HEK293 (cell line): ENCODE results near the gene RPL10A.

Source experiments
- CTCF ChIA-PET: fragments of 350-600 bp; formaldehyde crosslinking; extraction: SDS; loops from one replicate; lab custom pipeline; 2021; ENCODE audit warnings: antibody characterized with exemption; lab: Yijun Ruan, JAX
- POLR2A ChIA-PET: fragments of 300-600 bp; formaldehyde crosslinking; extraction: SDS; loops from one replicate; lab custom pipeline; 2020; ENCODE audit warnings: antibody characterized with exemption, inconsistent platforms; lab: Yijun Ruan, JAX
- H3K27ac ChIP-seq: fragments of 200-500 bp; sonication (Bioruptor generic); 2 replicates; pipeline ENCODE4 v1.5.1; 2014; ENCODE audit warnings: low read depth, low read length, control low read depth, inconsistent platforms; ENCODE audit errors: extremely low read depth
- H3K36me3 ChIP-seq, 2 experiments: fragments of 200-500 bp in 1 of 2; sonication (Bioruptor generic) in 1 of 2; 1 replicate in 1 of 2; 2 replicates in 1 of 2; pipeline ENCODE4 v1.5.1; 2014 to 2017; ENCODE audit warnings: inconsistent platforms in 2 of 2, low read length in 2 of 2; ENCODE audit not compliant: control insufficient read depth in 2 of 2, insufficient read depth in 1 of 2
- H3K4me1 ChIP-seq: fragments of 200-500 bp; sonication (Bioruptor generic); 2 replicates; pipeline ENCODE4 v1.5.1; 2014; ENCODE audit warnings: mild to moderate bottlenecking, low read length, inconsistent platforms; ENCODE audit not compliant: control insufficient read depth, insufficient read depth
- H3K4me3 ChIP-seq: 2 replicates; pipeline ENCODE4 v1.5.1; 2011; ENCODE audit warnings: low read depth, mild to moderate bottlenecking, control low read depth, low read length, moderate library complexity
- H3K9me3 ChIP-seq: fragments of 200-500 bp; sonication (Bioruptor generic); 2 replicates; pipeline ENCODE4 v1.5.1; 2014; ENCODE audit warnings: low read depth, low read length, inconsistent platforms; ENCODE audit not compliant: control insufficient read depth, insufficient read depth
- CTCF ChIP-seq: fragments of 450-650 bp; formaldehyde crosslinking; IDR thresholded peaks from 2 replicates; pipeline ENCODE4 v1.5.1; 2016; ENCODE audit warnings: missing biosample characterization, missing genetic modification characterization
- PRDM4 ChIP-seq: fragments of 450-650 bp; formaldehyde crosslinking; IDR thresholded peaks from 2 replicates; pipeline ENCODE4 v1.5.1; 2017; ENCODE audit warnings: missing biosample characterization, missing genetic modification characterization
- ZBTB10 ChIP-seq: fragments of 450-650 bp; formaldehyde crosslinking; IDR thresholded peaks from 2 replicates; pipeline ENCODE4 v1.5.1; 2016; ENCODE audit warnings: missing biosample characterization, missing genetic modification characterization
- ZBTB48 ChIP-seq: fragments of 450-650 bp; formaldehyde crosslinking; IDR thresholded peaks from 2 replicates; pipeline ENCODE4 v1.5.1; 2016; ENCODE audit warnings: missing biosample characterization, missing genetic modification characterization
- ZFHX2 ChIP-seq: fragments of 450-650 bp; formaldehyde crosslinking; conservative IDR thresholded peaks from 2 replicates; pipeline ENCODE4 v1.5.1; 2016; ENCODE audit warnings: missing biosample characterization, missing genetic modification characterization
- ZNF155 ChIP-seq: fragments of 450-650 bp; formaldehyde crosslinking; IDR thresholded peaks from 2 replicates; pipeline ENCODE4 v1.5.1; 2016; ENCODE audit warnings: missing biosample characterization, missing genetic modification characterization
- ZNF169 ChIP-seq: fragments of 450-650 bp; formaldehyde crosslinking; IDR thresholded peaks from 2 replicates; pipeline ENCODE4 v1.5.1; 2016; ENCODE audit warnings: missing biosample characterization, missing genetic modification characterization
- ZNF18 ChIP-seq: fragments of 450-650 bp; formaldehyde crosslinking; IDR thresholded peaks from 2 replicates; pipeline ENCODE4 v1.5.1; 2016; ENCODE audit warnings: missing biosample characterization, missing genetic modification characterization
- ZNF292 ChIP-seq: fragments of 450-650 bp; formaldehyde crosslinking; IDR thresholded peaks from 2 replicates; pipeline ENCODE4 v1.5.1; 2016; ENCODE audit warnings: low read depth, missing biosample characterization, missing genetic modification characterization, borderline replicate concordance
- ZNF362 ChIP-seq: fragments of 450-650 bp; formaldehyde crosslinking; IDR thresholded peaks from 2 replicates; pipeline ENCODE4 v1.5.1; 2016; ENCODE audit warnings: missing biosample characterization, missing genetic modification characterization
- ZNF548 ChIP-seq: fragments of 450-650 bp; formaldehyde crosslinking; IDR thresholded peaks from 2 replicates; pipeline ENCODE4 v1.5.1; 2016; ENCODE audit warnings: missing biosample characterization, missing genetic modification characterization
- ZNF549 ChIP-seq: fragments of 450-650 bp; IDR thresholded peaks from 2 replicates; pipeline ENCODE4 v1.5.1; 2018; ENCODE audit warnings: missing biosample characterization, missing genetic modification characterization, mild to moderate bottlenecking, inconsistent platforms, moderate library complexity
- ZNF585B ChIP-seq: fragments of 450-650 bp; formaldehyde crosslinking; IDR thresholded peaks from 2 replicates; pipeline ENCODE4 v1.5.1; 2016; ENCODE audit warnings: missing biosample characterization, missing genetic modification characterization
- ZSCAN5A ChIP-seq: fragments of 450-650 bp; formaldehyde crosslinking; IDR thresholded peaks from 2 replicates; pipeline ENCODE4 v1.5.1; 2016; ENCODE audit warnings: missing biosample characterization, missing genetic modification characterization
- ZXDB ChIP-seq: fragments of 450-650 bp; formaldehyde crosslinking; IDR thresholded peaks from 2 replicates; pipeline ENCODE4 v1.5.1; 2016; ENCODE audit warnings: missing biosample characterization, missing genetic modification characterization

Gene RPL10A

GRCh38 chr6:35468181-35468979 is at the start of gene RPL10A (continued):
- TF ChIP-seq ZNF18 (tag by site-specific recombination) = peak; percentile 27; the same call in 1 of the 2 replicates
- TF ChIP-seq, all 188 proteins: peak for 76

- peaks cover 0 to 33% of the 10 kb centered on the region in 2 experiments; a peak in 2 of 3 replicates for H3K36me3 ChIP-seq
- TF ChIP-seq ZNF292 (tag by site-specific recombination) (no peak), CTCF (tag by site-specific recombination) (peak; percentile 58)
- POLR2A ChIA-PET = interaction anchor here (0.9 to 1.1 kb wide), 2 partner anchors 32 to 51 kb away, joined by 3 read pairs; no protein-coding TSS in a partner anchor
- no peaks in the 10 kb centered on the region for H3K9me3 ChIP-seq
- CTCF ChIA-PET = interaction anchor here (0.7 to 3.9 kb wide), 11 partner anchors 9 to 116 kb away, joined by 3 to 53 read pairs (median 4); partner anchors contain the start of genes FANCE, PPARD and RPL10A
- peaks cover 4% of the 10 kb centered on the region for H3K4me1 ChIP-seq
- H3K27ac ChIP-seq = no peak overlapping the region
- no peak overlapping the region for H3K4me3 ChIP-seq
These were observed 48.8 kb upstream of the RPL10A start for GRCh38 chr6:35419417-35419816.

GRCh38 chr6:35419961-35420360 is 48.2 kb upstream of the RPL10A start:
- POLR2A ChIA-PET = interaction anchor here (0.9 to 1.1 kb wide), 2 partner anchors 31 to 51 kb away, joined by 3 read pairs; no protein-coding TSS in a partner anchor
- CTCF ChIA-PET = interaction anchor here (0.6 to 3.9 kb wide), 13 partner anchors 8 to 228 kb away, joined by 3 to 53 read pairs (median 4); partner anchors contain the start of genes FANCE, PPARD and RPL10A
- no peak overlapping the region for H3K4me3 ChIP-seq
- no peaks in the 10 kb centered on the region for H3K9me3 ChIP-seq
- no peak overlapping the region for H3K27ac ChIP-seq
- H3K36me3 ChIP-seq = peaks cover 0 to 37% of the 10 kb centered on the region in 2 experiments; a peak in 2 of 3 replicates
- TF ChIP-seq ZXDB = no peak
- no peak for TF ChIP-seq ZBTB48 (tag by site-specific recombination)
- TF ChIP-seq ZBTB10 (tag by site-specific recombination) = no peak
- TF ChIP-seq ZNF155 = no peak
- TF ChIP-seq ZNF549 (tag by site-specific recombination) = no peak
- TF ChIP-seq ZNF362 (tag by site-specific recombination) = no peak
- no peak for TF ChIP-seq ZFHX2 (tag by site-specific recombination)
- TF ChIP-seq ZNF18 (tag by site-specific recombination) = no peak
- no peak for TF ChIP-seq ZNF585B (tag by site-specific recombination)
- TF ChIP-seq PRDM4 (tag by site-specific recombination) = no peak
- TF ChIP-seq ZNF548 (tag by site-specific recombination) = no peak
- no peak for TF ChIP-seq ZSCAN5A (tag by site-specific recombination)
- no peak for TF ChIP-seq ZNF169
- peaks cover 1% of the 10 kb centered on the region for H3K4me1 ChIP-seq
